Measurements from ENCODE around the gene RHBDD1.

The RHBDD1 gene

DNA sequence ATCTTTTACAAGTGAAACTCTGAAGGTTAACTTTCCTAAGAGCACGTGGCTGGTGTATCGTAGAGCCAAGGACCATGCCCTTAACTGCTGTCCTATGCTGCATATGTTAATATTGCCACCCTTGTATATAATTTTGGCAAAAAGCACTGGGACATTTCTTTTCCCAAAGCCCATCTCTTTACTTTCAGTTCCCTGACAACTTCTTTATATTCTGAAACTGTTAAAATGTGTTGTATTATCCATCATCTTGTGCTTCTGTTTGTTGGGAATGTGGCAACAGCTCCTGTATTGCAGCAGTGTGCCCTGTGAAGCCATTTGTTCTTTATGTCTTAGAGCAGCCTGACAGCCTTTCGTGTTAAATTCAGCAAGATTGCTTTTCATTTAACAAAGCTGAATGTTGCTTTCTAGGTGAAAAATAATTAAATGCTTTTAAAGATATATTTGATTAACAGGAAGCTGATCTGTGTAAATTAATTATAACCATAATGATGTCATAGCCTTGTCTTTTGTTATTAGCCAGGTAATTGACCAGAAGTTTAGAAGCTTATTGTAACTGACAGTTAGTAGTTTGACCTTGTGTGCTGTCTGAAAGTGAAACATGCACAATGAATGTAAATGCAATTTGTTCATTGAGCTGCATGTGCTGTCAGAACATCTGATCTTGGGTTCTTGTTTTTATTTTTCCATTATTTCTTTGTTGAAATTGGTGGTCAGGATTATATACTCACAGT is 9.7 kb downstream of the RHBDD1 start:
- DNase-seq (ENCODE audit: low read depth), result no peak

DNA sequence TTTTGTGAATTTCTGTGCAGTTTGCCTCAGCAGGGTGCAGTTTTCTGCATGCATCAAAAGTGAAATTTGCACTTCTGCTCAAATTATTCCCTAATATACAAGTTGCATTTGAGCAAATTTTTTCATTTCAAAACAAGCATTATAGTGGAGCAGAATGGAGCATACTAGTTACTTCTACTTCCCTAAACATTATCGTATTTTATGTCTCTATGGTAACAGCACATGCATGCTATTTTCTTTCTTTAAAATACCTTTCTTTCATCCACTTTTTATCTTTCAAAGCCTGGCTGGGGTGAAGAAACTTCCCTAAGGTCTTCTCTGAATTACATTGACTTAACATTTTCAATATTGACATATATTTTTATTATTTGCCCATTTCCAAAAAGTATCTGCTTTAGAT is 11.2 kb downstream of the RHBDD1 start:
- DNase-seq (ENCODE audit: low read depth), result no peak

- no peak for DNase-seq (ENCODE audit: low read depth)
These were observed 11.7 kb downstream of the RHBDD1 start for GRCh38 chr2:226847511-226847910.

- DNase-seq (ENCODE audit: low read depth), result no peak
These were observed 13.5 kb downstream of the RHBDD1 start for GRCh38 chr2:226849349-226849748.

DNA sequence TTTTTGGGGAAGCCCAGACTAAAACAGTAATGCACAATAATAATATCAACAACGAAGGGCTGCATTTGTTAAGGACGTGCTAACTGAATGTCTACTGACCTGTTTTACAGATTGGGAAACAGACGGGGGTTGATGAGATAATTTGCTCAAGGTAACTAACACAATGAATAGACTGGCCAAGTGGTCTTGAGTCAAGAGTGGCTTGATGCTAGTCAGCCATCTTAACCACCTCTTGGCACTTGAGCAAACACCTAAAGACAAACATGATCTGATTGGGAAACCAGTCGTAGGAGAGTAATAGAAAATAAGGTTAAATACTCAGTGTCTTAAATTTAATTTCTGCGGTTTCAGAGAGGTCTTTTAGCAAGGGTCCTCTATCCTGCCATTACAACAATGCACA is 14.2 kb downstream of the RHBDD1 start:
- DNase-seq (ENCODE audit: low read depth), result no peak

DNA sequence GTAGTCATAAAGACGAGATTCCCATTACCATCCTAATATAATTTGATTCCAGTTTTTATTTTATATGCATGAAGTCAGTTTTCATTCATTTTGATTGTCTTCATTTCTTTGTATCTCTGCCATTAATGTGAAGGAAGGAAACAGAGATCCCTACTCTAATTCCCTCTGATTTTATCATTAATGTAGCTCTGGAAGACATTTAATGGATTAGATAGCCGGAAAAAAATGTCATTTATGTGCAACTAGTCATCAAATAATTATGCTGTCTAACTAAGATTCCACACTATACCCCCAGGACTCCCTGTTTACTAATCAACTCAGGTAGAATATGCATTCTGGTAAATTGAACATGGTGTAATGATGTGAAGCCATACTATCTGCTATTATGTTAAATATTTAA is 19.9 kb downstream of the RHBDD1 start:
- DNase-seq (ENCODE audit: low read depth), result no peak

GRCh38 chr2:226860087-226860486 is 24.2 kb downstream of the RHBDD1 start:
- DNase-seq (ENCODE audit: low read depth), result no peak

- DNase-seq (ENCODE audit: low read depth), result no peak
These were observed 26.8 kb downstream of the RHBDD1 start for GRCh38 chr2:226862623-226863022.

DNA sequence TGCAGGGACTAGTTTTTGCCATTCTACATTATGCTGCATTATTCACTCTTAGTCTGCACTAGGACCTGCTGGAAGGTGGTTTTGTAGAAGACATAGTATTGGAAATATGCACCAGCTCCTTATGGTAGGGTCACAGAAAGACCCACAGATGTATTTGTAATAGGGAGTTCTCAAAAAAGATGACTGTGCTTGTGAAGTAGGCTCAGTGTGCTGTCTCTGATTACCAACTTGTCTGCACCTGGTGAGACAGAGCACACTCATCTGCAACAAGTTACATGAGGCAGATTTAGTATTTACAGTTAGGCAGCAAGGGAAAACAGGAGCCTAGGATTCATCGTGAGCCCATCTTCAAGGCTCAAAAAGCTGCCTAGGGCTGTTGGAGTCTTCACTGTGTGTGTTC is 29.4 kb downstream of the RHBDD1 start:
- no peak for DNase-seq (ENCODE audit: low read depth)

- no peak for DNase-seq (ENCODE audit: low read depth)
These were observed 29.9 kb downstream of the RHBDD1 start for GRCh38 chr2:226865710-226866109.

GRCh38 chr2:226868331-226869162 is 32.7 kb downstream of the RHBDD1 start:
- no peak for DNase-seq (ENCODE audit: low read depth)

- DNase-seq (ENCODE audit: low read depth), result no peak
These were observed 33.5 kb downstream of the RHBDD1 start for GRCh38 chr2:226869371-226869770.

- peak; percentile 75 for DNase-seq (ENCODE audit: low read depth)
These were observed 37.3 kb downstream of the RHBDD1 start for GRCh38 chr2:226873051-226873620.

- DNase-seq (ENCODE audit: low read depth), result no peak
These were observed 38.0 kb downstream of the RHBDD1 start for GRCh38 chr2:226873826-226874225.

GRCh38 chr2:226874749-226875148 is 38.9 kb downstream of the RHBDD1 start:
- no peak for DNase-seq (ENCODE audit: low read depth)

GRCh38 chr2:226875438-226876225 is 39.8 kb downstream of the RHBDD1 start:
- no peak for DNase-seq (ENCODE audit: low read depth)

GRCh38 chr2:226877491-226877890 is 41.6 kb downstream of the RHBDD1 start:
- DNase-seq (ENCODE audit: low read depth), result no peak

DNA sequence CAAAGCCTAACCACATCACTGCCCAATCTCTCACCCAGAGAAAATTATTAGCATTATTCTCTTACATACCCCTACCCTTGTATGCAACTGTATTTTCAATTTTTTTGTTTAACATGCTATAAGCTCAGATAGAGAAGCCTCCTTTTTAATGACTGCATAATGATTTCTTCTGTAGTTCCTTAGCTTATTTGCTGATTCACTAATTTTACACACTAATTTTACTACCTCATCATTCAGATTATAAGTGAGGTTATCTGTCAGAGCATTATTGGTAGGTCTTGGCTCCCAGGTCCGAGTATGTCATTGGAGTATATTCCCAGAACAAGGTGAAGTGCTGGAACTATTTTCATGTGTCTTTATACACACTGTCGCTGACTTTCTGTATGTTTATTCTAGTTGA is 45.4 kb downstream of the RHBDD1 start:
- no peak for DNase-seq (ENCODE audit: low read depth)

- DNase-seq (ENCODE audit: low read depth), result peak; percentile 60
These were observed 46.8 kb downstream of the RHBDD1 start for GRCh38 chr2:226882606-226883005.

GRCh38 chr2:226883296-226883795 is 47.5 kb downstream of the RHBDD1 start:
- DNase-seq (ENCODE audit: low read depth), result no peak

GRCh38 chr2:226884166-226884565 is 48.3 kb downstream of the RHBDD1 start:
- no peak for DNase-seq (ENCODE audit: low read depth)

- peak; percentile 35 for DNase-seq (ENCODE audit: low read depth)
These were observed 50.0 kb downstream of the RHBDD1 start for GRCh38 chr2:226885769-226886435.
